ENCODE measurements around the gene GALR3. TPM values are rescaled to one million over a fixed set of nuclear protein-coding genes. Genes with fewer than 3 reads are reported as not detected.

The GALR3 gene
- total and polyA plus RNA-seq, 2 of the 8 experiments (the other 6 are each of a cell fraction or from before 2014, with no cell fraction given) = 0.84 to 1.1 TPM

DNA sequence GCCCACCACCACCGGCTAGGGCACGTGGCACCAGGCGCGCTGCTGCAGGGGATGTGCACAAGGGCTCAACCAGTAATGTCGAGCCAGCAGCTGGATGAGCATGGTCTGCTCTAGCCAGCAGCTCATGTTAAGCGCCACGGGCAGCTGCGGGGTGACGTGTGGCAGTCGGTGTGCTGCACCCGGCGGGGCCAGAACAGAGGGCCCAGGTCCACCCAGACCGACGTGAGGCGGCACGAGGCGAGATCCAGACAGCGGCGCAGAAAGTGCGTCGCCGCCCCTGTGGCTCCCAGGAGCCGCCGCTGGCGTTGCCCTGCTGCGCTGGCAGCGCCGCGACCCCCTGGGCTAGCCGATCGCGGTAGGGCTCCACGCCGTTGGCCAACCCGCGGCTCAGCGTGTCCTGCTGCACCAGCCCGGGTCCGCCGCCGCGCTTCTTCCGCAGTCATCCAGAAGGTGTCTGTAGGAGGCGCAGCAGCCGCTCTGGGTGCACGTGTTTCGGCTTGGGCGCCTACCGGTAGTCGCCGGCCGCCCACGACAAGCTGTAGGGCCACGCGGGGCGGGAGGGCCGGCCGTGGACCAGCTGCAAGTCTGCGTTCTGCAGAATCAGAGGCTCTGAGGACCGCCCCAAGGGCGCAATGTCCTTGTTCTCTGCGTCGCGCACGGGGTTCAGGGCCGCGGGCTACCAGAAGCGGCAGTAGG is 4.6 kb upstream of the GALR3 start (continued):
- TF ChIP-seq, protein P1, sequence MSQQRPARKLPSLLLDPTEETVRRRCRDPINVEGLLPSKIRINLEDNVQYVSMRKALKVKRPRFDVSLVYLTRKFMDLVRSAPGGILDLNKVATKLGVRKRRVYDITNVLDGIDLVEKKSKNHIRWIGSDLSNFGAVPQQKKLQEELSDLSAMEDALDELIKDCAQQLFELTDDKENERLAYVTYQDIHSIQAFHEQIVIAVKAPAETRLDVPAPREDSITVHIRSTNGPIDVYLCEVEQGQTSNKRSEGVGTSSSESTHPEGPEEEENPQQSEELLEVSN (IDR thresholded peaks at IDR 0.05) = peak; percentile 88

Measured in H1 (cell line).